Head of caudate nucleus (tissue), 42 donors: ENCODE data around the gene TMEM252.

Source experiments
- DNase-seq, 42 donors: peaks; one replicate each; pipeline versions ENCODE4 v3.0.0 to v3.0.0-alpha.2; 2020 to 2021; ENCODE audit warnings: mixed read lengths in 7 of 42
- intact Hi-C: fragments of 100-400 bp; cut with DNase I; formaldehyde crosslinking; loops from one replicate; pipeline ENCODE4 v1.15.0; 2022

TMEM252 gene, protein sequence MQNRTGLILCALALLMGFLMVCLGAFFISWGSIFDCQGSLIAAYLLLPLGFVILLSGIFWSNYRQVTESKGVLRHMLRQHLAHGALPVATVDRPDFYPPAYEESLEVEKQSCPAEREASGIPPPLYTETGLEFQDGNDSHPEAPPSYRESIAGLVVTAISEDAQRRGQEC

DNA sequence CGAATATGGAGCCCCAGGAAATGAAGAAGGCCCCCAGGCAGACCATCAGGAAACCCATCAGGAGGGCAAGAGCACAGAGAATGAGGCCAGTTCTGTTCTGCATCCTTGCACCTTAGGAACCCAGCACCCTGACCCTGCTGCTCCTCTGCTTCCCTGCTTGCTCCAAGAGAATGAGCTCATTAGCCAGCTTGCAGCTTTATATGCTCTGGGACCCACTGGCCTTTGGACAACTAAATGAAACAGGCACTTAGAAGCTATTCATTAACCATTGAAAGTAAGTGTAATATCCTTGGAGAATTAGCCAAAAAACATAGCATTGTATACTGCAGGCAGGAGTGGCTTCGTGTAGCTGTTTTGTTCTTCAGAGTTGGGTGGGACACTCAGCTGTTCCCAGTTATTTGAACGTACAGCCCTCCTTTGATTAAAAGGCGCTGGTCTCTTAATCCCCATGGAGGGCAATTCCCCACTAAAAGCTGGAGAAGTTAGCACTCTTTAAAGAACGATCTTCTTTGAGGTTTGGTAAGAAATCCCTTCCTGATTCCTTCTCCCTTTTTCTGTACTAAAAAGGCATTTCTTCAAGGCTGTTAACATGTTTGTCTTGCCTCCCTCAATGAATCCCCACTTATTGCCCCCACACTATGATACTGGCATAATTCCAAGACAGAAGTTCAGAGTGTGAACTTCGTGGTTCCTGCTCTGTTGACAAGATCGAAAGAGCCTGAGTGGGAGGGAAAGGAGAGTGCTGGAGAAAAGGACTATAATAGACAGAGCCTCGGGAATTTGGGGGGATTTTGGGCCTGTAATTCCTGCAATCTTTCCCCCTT, at the start of gene TMEM252:
Gene TMEM252, minus strand, starts transcription at position 172 of the 824 bp plus-strand sequence. Its CDS starts 69 bp downstream, at position 103.
- intact Hi-C loops, result no loop called here
- no peak for DNase-seq

- intact Hi-C loops, result no loop called here
- DNase-seq, result no peak
These were observed 44.5 kb upstream of the TMEM252 start for GRCh38 chr9:68585034-68585761.

DNA sequence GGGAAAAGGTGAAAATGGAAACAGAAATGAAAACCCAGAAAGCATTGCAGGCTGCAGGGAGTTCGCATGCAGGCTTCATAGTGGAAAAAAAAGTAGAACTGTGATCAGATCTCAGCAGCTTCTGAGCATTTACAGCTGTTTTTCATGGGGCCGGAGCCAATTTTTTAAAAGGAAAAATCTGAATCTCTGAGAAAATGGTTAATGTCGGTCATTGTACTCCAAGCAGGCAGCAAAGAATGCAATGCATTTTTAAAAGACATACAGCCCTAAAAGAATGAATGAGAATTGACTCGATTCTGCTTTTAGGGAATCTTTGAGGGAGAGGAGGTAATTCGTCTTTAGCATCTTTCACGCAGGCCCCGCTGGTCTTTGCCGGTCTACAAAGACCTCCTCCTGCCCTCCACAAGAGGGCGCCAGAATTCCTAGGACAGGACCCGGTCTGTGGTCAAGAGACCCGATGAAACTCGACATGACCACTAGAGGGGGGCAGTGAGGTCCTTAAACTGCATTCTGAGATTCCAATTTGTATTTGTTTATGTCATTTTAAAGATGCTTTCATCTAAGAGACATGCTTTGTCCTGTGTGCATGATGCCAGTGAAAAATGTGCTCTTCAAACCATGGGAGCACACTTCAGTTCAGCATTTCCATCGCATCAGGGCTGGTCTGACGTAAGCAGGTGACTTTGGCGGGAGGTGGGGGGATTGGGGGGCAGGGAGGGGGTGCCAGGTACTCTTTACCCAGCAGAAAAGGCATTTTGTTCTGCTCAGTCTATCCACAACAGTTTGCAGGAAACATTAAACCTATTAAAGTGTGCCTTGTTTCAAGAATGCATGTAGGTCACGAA, 43.7 kb upstream of the TMEM252 start:
- intact Hi-C loops, result loop anchor here (5.0 kb wide), 1 partner anchor 443 kb away; no protein-coding TSS in a partner anchor
- peak; percentile 68 to 91 (median 83) for DNase-seq

GRCh38 chr9:68581696-68582095, 41.0 kb upstream of the TMEM252 start:
- intact Hi-C loops, result loop anchor here (5.0 kb wide), 1 partner anchor 446 kb away; no protein-coding TSS in a partner anchor
- DNase-seq, result no peak

- intact Hi-C loops, result no loop called here
These were observed 37.3 kb upstream of the TMEM252 start for GRCh38 chr9:68577774-68578591.

GRCh38 chr9:68575817-68576216, 35.1 kb upstream of the TMEM252 start:
- no peak for DNase-seq
- intact Hi-C loops, result no loop called here

More at GRCh38 chr9:68577774-68578591, 37.3 kb upstream of the TMEM252 start:
- DNase-seq, result no peak

- intact Hi-C loops, result no loop called here
- no peak for DNase-seq
These were observed 33.5 kb upstream of the TMEM252 start for GRCh38 chr9:68574150-68574549.

DNA sequence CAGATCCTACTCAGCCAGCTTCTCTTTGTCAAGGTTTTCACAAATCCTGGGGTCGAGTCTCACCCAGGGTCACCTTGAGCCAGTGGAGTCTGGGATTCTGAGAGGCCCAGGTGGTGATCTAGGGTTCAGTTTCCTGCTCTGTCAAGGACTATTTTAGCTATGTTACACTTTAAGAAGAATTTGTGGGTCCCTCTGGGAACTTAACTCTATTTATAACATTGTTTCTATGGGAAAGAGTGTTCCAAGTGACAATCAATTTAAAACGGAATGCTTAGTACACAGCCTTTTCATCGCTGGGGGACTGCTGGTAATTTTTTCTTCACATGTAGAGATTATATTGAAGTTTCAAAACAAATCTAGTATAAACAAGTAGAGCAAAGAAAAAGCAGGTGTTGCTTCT, 26.9 kb upstream of the TMEM252 start:
- intact Hi-C loops, result no loop called here

GRCh38 chr9:68562461-68562860, 21.8 kb upstream of the TMEM252 start:
- intact Hi-C loops, result no loop called here
- DNase-seq, result no peak

More for the DNA sequence above, 26.9 kb upstream of the TMEM252 start:
- DNase-seq, result no peak

DNA sequence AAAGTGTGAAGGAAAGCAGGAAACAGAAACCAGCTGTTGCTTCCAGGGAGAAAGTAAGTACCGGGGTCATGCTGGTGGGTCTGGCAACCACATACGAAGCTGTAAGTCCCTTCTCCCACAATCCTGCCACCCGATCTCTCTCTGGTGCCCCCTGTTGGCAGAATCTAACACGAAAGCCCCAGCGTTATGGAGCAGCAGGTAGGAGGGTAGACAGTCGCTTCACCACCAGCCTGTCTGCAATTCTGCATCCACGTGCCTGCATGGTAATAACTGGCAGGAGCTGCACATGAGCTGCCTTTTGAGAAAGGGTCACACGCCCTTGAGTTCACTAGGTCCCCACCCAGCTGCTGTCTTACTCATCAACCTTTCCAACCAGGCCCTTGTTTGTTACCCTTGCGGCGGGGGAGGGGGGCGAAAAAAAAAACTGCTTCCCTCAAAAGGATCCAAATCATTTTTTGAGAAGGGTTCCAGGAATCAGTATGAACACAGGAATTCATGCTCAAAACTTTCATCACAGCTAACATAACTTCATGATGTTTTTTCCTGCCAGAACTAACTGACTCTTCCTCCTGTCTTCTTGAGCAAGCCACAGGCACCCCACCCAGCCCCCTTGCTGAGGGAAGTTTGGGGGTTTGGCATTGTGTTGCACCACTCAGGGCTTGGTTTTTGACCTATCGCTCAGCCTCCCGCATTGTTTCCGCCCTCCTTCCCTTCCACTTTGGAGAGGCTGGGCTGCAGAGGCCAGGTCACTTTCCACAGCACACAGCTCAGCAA, 19.6 kb upstream of the TMEM252 start:
- peak in 22 of 42 donors; percentile 4 to 65 (median 25) for DNase-seq
- intact Hi-C loops, result no loop called here

DNA sequence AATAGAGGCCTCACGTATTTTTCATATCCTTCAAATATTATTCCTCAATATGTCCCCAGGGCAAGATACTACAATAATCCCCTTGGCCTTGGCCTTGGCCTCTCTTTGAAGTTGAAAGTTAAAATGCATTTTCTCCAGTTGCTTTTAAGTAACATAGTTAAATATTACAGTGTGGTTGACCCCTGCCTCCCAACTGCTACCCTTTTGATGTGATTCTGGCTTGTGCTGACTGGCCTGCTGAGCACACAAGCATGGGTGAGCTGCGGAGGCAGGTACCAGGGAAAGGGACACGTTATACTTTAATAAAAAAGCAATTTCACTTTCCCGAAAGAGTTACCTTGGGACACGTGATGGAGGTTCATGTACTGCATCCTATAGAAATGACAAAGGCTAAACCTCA, 17.9 kb upstream of the TMEM252 start:
- intact Hi-C loops, result no loop called here

GRCh38 chr9:68555437-68556150, 14.9 kb upstream of the TMEM252 start:
- intact Hi-C loops, result no loop called here
- DNase-seq, result no peak

More for the DNA sequence above, 17.9 kb upstream of the TMEM252 start:
- DNase-seq, result no peak

GRCh38 chr9:68552700-68553476, 12.2 kb upstream of the TMEM252 start:
- intact Hi-C loops, result no loop called here
- DNase-seq, result no peak

DNA sequence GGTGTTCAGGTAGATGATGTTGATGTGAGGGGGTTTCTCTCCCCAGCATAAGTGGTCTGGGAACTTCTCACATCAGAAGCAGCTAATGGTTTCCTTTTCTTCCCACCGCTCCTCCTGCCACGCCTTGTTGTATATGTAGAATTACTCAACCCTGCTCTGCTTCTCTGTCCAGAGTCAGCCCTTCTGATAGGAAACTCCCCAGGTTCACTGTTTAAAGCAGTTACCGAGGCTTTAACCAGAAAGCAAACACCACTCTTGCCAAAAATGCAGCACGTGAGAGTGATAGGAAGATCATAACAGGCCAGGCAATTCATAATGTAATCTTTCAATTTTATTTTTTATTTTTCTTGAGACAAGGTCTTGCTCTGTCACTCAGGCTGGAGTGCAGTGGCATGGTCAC, 10.5 kb upstream of the TMEM252 start:
- no peak for DNase-seq
- intact Hi-C loops, result no loop called here

GRCh38 chr9:68548241-68548640, 7.6 kb upstream of the TMEM252 start:
- intact Hi-C loops, result no loop called here
- DNase-seq, result no peak

GRCh38 chr9:68547417-68547816, 6.7 kb upstream of the TMEM252 start:
- intact Hi-C loops, result no loop called here

More at GRCh38 chr9:68547417-68547816, 6.7 kb upstream of the TMEM252 start:
- DNase-seq, result no peak
